Endothelial cell of hepatic sinusoid (primary cell): ENCODE measurements around the gene SYT14.

Experiments used
- in situ Hi-C: cut with HindIII; loops from 2 replicates; pipeline ENCODE4 v1.10.0; 2017; ENCODE audit warnings: low sequenced_read_pairs

The SYT14 gene

DNA sequence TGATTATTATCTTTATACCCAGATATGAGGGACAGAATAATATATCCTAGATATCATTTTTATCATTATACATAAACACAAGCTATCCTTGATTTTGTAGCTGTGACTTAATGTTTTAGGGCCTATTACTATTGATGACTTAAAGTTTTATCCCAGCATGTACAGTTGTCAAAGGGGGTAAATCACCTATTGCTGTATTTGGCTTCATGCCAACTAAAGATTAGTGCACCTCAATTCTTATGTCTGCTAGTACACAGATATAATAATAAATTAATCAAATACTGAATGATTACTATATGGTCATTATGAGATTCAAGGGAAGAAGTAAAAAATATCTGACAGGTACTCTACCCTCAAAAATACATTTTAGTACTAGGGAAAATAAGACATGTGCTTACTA, 84.0 kb downstream of the SYT14 start:
- in situ Hi-C loops: no loop called here

- in situ Hi-C loops: no loop called here
Measured at GRCh38 chr1:210024282-210024681, 86.3 kb downstream of the SYT14 start.

GRCh38 chr1:210024996-210025395, 87.0 kb downstream of the SYT14 start:
- in situ Hi-C loops: no loop called here

- in situ Hi-C loops: no loop called here
Measured at GRCh38 chr1:210025870-210026269, 87.9 kb downstream of the SYT14 start.

DNA sequence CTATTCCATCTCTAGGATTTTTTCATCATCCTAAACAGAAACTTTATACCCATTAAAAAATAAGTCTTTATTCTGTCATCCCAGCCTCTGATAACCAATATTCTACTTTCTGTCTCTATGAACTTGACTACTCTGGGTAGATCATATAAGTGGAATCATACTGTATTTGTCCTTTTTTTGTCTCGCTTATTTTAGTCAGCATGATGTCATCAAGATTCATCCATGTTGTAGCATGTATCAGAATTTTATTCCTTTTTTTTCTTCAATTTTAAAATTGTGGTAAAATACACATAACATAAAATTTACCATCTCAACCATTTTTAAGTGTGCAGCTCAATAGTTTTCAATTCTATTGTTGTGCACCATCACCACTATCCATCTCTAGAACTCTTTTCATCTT, 90.0 kb downstream of the SYT14 start:
- in situ Hi-C loops: no loop called here

- in situ Hi-C loops: no loop called here
Measured at GRCh38 chr1:210031473-210031872, 93.5 kb downstream of the SYT14 start.

- in situ Hi-C loops: no loop called here
Measured at GRCh38 chr1:210043058-210043457, 105.0 kb downstream of the SYT14 start.

- in situ Hi-C loops: loop anchor here (5.0 kb wide), 1 partner anchor 53 kb away; no protein-coding TSS in a partner anchor
Measured at GRCh38 chr1:210049616-210050015, 111.6 kb downstream of the SYT14 start.

DNA sequence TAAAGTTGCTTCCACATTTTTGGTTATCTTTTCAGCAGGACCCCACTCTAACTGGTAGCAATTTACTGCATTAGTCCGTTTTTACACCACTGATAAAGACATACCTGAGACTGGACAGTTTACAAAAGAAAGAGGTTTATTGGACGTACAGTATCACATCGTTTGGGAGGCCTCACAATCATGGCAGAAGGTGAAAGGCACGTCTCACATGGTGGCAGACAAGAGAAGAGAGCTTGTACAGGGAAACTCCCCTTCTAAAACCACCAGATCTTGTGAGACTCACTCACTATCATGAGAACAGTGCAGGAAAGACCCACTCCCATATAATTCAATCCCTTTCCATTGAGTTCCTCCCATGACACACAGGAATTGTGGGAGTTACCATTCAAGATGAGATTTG, 112.5 kb downstream of the SYT14 start:
- in situ Hi-C loops: loop anchor here (5.0 kb wide), 1 partner anchor 52 kb away; no protein-coding TSS in a partner anchor

DNA sequence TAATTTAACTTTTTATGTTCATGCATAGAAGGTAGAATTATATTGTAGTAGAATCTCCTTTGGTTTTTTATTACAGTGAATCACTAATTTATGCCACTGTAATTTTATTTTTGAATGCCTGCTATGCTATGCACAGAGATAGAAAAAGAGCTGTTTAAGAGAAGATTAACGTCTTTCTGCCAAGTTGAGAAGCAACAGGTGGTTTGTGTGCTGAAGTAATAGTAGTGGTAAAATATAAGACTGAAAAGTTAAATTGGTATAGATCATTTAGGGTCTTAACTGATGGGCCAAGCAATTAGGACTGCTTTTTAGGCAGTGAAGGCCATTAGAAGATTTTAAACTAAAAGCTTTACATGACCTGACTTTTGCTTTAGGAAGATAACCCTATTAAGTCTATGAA, 115.1 kb downstream of the SYT14 start:
- in situ Hi-C loops: loop anchor here (5.0 kb wide), 1 partner anchor 49 kb away; no protein-coding TSS in a partner anchor

GRCh38 chr1:210057593-210057992, 119.6 kb downstream of the SYT14 start:
- in situ Hi-C loops: no loop called here

DNA sequence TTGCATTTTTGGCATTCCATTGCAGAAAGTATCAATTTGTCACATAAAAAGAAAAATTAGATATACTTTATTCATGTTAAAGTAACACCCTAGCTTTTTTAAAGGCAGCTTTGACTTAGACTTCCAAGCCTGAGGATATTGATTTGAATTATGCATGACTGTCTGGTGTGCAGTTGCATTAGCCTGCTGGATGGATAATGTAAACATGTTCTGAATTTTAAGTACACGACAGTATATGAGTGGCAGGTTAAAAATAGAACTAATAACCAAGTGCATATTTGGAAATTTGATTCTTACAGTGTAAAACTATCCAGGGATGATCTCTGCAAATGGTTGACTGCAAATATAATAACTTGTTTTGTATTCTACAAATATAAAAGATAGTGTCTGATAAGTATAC, 124.0 kb downstream of the SYT14 start:
- in situ Hi-C loops: no loop called here

DNA sequence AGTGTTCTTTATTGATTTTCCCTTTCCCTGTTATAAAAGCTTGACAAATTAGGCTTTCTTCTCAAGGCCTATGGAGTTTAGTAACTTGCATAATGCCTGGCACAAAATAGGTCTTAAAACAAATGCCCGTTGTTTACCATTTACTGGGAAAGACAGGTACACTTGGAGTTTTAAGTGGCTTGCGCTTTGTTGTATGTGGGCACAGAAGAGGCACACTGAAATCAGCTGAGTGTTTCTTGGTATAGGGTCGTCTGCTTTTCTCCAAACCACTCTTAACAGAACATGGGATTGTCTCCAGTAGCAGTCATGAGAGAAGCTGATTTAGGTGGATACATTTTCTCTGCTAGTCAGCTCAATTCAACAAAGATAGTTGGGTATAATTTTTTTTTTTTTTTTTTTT, 132.5 kb downstream of the SYT14 start:
- in situ Hi-C loops: no loop called here

- in situ Hi-C loops: no loop called here
Measured at GRCh38 chr1:210072129-210072528, 134.1 kb downstream of the SYT14 start.

- in situ Hi-C loops: no loop called here
Measured at GRCh38 chr1:210072896-210073504, 135.0 kb downstream of the SYT14 start.

- in situ Hi-C loops: no loop called here
Measured at GRCh38 chr1:210074904-210075303, 136.9 kb downstream of the SYT14 start.

DNA sequence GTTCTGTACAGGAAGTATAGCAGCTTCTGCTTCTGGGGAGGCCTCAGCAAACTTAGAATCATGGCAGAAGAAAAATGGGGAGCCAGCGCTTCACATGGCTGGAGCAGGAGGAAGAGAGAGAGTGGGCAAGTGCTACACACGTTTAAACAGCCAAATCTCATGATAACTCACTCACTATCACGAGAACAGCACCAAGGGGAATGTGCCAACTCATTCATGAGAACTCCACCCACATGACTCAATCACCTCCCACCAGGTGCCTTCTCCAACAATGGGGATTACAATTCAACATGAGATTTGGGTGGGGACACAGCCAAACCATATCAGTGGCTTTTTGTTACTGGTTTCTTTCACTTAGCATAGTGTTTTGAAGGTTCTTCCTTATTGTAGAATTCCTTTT, 138.6 kb downstream of the SYT14 start:
- in situ Hi-C loops: no loop called here

- in situ Hi-C loops: no loop called here
Measured at GRCh38 chr1:210081494-210081893, 143.5 kb downstream of the SYT14 start.

- in situ Hi-C loops: no loop called here
Measured at GRCh38 chr1:210085359-210085758, 147.3 kb downstream of the SYT14 start.

DNA sequence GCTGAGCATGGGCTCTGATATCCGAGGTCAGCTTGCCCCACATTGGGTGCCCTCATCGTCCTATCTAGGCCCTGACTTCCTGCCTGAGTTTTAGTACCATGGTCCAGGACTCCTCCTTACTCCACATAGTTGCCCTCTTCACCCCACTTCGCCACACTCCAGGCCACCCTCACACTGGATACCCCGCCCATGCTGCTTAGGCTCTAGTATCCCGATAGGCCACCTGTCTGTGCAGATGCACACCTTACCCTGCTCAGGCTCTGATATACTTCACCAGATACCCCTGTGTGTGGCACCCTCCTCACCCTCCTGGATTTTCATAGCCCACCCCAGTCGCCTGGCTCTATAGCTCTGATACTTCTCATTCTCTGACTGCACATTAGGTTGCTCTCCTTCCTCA, 149.0 kb downstream of the SYT14 start:
- in situ Hi-C loops: no loop called here

GRCh38 chr1:210089855-210090254, 151.8 kb downstream of the SYT14 start:
- in situ Hi-C loops: no loop called here

DNA sequence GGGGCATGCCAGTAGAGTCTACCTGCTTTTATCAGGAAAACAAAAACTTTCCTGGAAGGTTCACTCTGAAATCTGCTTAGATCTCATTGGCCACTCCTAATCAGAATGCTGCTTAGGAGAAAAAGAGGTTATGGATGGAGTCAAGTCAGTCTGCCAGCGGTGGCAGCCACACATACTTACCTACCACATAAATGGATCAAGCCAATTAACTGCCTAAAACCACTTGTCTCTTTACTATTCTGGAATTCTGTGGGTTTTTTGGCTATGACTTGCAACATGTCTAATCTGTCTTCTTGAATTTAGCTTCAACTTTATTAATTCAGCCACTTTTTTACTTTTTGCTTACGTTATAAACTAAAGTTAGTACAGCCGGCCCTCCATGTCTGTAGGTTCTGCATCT, 154.3 kb downstream of the SYT14 start:
- in situ Hi-C loops: no loop called here

DNA sequence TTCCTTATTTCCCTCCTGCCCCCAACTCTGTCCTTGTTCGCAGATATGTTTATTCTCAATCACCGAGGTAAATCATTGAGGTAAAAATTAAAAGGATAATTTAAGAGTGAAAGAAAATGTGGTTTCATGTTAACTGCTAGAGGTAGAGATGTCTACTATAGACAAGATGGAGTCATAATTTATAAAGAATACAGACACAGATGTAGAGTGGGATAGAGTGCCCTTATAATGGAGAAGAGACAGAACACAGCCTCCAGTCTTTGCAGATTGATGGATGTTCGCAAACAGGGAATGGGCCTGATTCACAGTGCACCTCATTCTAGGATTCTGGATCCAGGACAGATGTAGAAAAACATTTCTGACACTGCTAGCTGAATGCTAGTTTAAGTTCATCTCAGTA, 155.4 kb downstream of the SYT14 start:
- in situ Hi-C loops: no loop called here
